Heart left ventricle (tissue), 16 donors: Measurements from ENCODE around the gene MCAM. TPM values are rescaled to one million over a fixed set of nuclear protein-coding genes. Genes with fewer than 3 reads are reported as not detected.

Experiments used
- ATAC-seq, 4 donors: fragments of 200-7000 bp; cut with Tn5 transposase; one replicate each; pipeline ENCODE4 v1.9.1; 2020 to 2022; ENCODE audit warnings: moderate library complexity in 4 of 4, mild to moderate bottlenecking in 3 of 4, moderate number of reproducible peaks in 1 of 4
- DNase-seq, 5 donors: peaks; one replicate each; pipeline ENCODE4 v3.0.0-alpha.2; 2020
- H3K27ac ChIP-seq, 12 donors: fragments of 200-600 bp; sonication (generic) in 4 of 12; one replicate each; pipeline versions ENCODE4 v1.5.0 to v1.8.0; 2016 to 2022; ENCODE audit warnings: mild to moderate bottlenecking in 2 of 12
- H3K27me3 ChIP-seq, 9 donors: fragments of 200-600 bp; sonication (generic) in 2 of 9; one replicate each; pipeline versions ENCODE4 v1.5.1 to v1.8.0; 2016 to 2022; ENCODE audit warnings: mild to moderate bottlenecking in 3 of 9
- H3K36me3 ChIP-seq, 9 donors: fragments of 200-600 bp; sonication (generic) in 2 of 9; one replicate each; pipeline versions ENCODE4 v1.5.0 to v1.8.0; 2018 to 2022; ENCODE audit warnings: mild to moderate bottlenecking in 2 of 9
- H3K4me1 ChIP-seq, 12 donors: fragments of 200-600 bp; sonication (generic) in 4 of 12; one replicate each; pipeline versions ENCODE4 v1.5.0 to v1.8.0; 2016 to 2022; ENCODE audit warnings: mild to moderate bottlenecking in 3 of 12
- H3K4me3 ChIP-seq, 12 donors: fragments of 200-600 bp; sonication (generic) in 4 of 12; one replicate each; pipeline versions ENCODE4 v1.5.0 to v1.8.0; 2017 to 2022; ENCODE audit warnings: mild to moderate bottlenecking in 9 of 12, moderate library complexity in 4 of 12
- H3K9me3 ChIP-seq, 12 donors: fragments of 200-600 bp; sonication (generic) in 4 of 12; one replicate each; pipeline versions ENCODE4 v1.5.0 to v1.8.0; 2016 to 2022; ENCODE audit warnings: mild to moderate bottlenecking in 1 of 12
- POLR2A ChIP-seq, 2 donors: fragments of 450-650 bp; IDR thresholded peaks; one replicate each; pipeline ENCODE4 v1.6.1; 2017; ENCODE audit warnings: antibody characterized with exemption in 2 of 2, mild to moderate bottlenecking in 2 of 2, moderate library complexity in 2 of 2
- WGBS, 4 donors: extraction: QIAGEN DNeasy Blood & Tissue Kit in 2 of 4; methylation state at CpG; one replicate each; pipeline versions ENCODE4 v1.1.5 to v1.1.7; 2013 to 2018; 5-methylcytosine and 5-hydroxymethylcytosine counted together
- intact Hi-C, 10 donors: fragments of 100-400 bp; cut with DNase I; formaldehyde crosslinking; loops; one replicate each; pipeline versions ENCODE4 v1.11.1 to v1.14.2; 2022
- polyA plus RNA-seq, 2 donors: library from polyadenylated mRNA; stranded (reverse); fragments of 200-250 nt; gene quantifications; one replicate each; pipeline ENCODE4 v1.2.3, GENCODE V29; 2013
- total RNA-seq, 9 donors: library from RNA; depleted of rRNA in 2 of 9; stranded (reverse); fragments of >200 nt in 2 of 9; fragmentation: NEBNext Ultra II Directional in 3 of 9; extraction: Animal tissue kit (Norgen Biotek cat#: 25700) in 3 of 9; gene quantifications; one replicate each; pipeline versions ENCODE4 v1.1.0 to v1.2.4, GENCODE V29; 2016 to 2023
- TF ChIP-seq, protein P1 (sequence below), 12 donors: fragments of 200-600 bp; sonication (generic) in 4 of 12; IDR thresholded peaks; one replicate each; pipeline versions ENCODE4 v1.5.0 to v1.8.0; 2018 to 2022; ENCODE audit warnings: antibody characterized with exemption in 12 of 12, mild to moderate bottlenecking in 5 of 12
- donor health status: ischemic (EF 13 %, LVEDD 7.1; RV severe dilation, severe dysfunction).
- donor health status: healthy with polysubstance abuse.
- donor health status: DM: no; HTN: yes; CAD: no.
- donor health status: DM: no; HTN: no; CAD: no.
- donor health status: ischemic (EF 25% LVEDD 6.9; RV normal size, moderate dysfunction).
- donor health status: ischemic (EF 25% LVEDD 5.7; RV mildly dilated, moderate dysfunction).
- donor health status: healthy.
- donor health status: DM: yes; HTN: yes; CAD: no.
- donor health status: ischemic (EF 35%, LVEDD 5.7; RV mildly dilated, moderate dysfunction).
- donor health status: nonischemic (EF 11% LVEDD 7.7; RV severe dilation, severe dysfunction).
- donor health status: DM: yes; HTN: yes; CAD: no.
- donor health status: PGD.
- donor health status: ischemic (EF 29% LVEDD 5.4; RV normal size, mild dysfunction).
- donor health status: nonischemic (EF 23%, LVEDD 6.1; RV moderate dilation, normal function).

MCAM gene
- total and polyA plus RNA-seq, 11 donors = 31.9 to 380 (median 108) TPM

DNA sequence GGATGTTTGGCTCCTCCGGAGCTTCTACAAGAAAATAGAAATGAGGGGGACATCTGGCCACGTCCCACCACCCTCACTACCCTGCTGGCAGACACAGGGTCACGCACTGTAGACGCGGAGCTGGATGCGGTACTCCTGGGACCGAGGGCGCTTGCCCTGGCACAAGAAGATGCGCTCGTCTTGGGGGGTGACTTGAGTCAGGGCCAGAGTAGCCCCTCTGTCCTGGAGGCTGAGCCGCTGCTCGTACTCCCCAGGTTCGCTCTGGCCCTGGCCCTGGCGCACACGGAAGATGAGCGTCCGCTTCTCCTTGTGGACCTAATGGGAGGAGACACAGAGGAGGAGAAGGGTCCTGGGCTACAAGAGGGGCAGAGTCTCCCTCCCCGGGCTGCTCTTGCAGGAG, 2.2 kb downstream of the MCAM start:
- Histone ChIP-seq H3K4me3 (peak overlapping the region in 11 of 12 donors; percentile 6 to 86 (median 74)), H3K27ac (peak overlapping the region in 11 of 12 donors; percentile 86 to 99 (median 95)), H3K27me3 (peaks cover 0 to 33% (median 0%) of the 10 kb centered on the region in 9 donors), H3K36me3 (peaks cover 0 to 53% (median 33%) of the 10 kb centered on the region in 9 donors), H3K4me1 (peaks cover 0 to 59% (median 38%) of the 10 kb centered on the region in 12 donors), H3K9me3 (no peaks in the 10 kb centered on the region)
- 71 to 85% (median 78%) methylated on average over 14 to 18 of the region's 18 CpGs for WGBS, 4 donors
- intact Hi-C loops = loop anchor here in 3 of 10 donors (5.0 to 10.0 kb wide), 3 partner anchors 167 to 212 kb away; partner anchors contain the start of genes ABCG4 (in 1 of the 3) and DPAGT1 (in 1 of the 3)
- ATAC-seq (no peak), DNase-seq (no peak)
- no peak for TF ChIP-seq POLR2A (IDR thresholded peaks at IDR 0.05)
- TF ChIP-seq, protein P1, sequence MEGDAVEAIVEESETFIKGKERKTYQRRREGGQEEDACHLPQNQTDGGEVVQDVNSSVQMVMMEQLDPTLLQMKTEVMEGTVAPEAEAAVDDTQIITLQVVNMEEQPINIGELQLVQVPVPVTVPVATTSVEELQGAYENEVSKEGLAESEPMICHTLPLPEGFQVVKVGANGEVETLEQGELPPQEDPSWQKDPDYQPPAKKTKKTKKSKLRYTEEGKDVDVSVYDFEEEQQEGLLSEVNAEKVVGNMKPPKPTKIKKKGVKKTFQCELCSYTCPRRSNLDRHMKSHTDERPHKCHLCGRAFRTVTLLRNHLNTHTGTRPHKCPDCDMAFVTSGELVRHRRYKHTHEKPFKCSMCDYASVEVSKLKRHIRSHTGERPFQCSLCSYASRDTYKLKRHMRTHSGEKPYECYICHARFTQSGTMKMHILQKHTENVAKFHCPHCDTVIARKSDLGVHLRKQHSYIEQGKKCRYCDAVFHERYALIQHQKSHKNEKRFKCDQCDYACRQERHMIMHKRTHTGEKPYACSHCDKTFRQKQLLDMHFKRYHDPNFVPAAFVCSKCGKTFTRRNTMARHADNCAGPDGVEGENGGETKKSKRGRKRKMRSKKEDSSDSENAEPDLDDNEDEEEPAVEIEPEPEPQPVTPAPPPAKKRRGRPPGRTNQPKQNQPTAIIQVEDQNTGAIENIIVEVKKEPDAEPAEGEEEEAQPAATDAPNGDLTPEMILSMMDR (IDR thresholded peaks at IDR 0.05) = no peak

GRCh38 chr11:119310682-119311052, 6.3 kb downstream of the MCAM start:
- peak in 1 of 4 donors; percentile 10 for ATAC-seq

GRCh38 chr11:119309953-119310681, 6.8 kb downstream of the MCAM start:
- no peak for ATAC-seq
- no peak for DNase-seq
- 79 to 82% (median 82%) methylated on average over 17 of the region's 17 CpGs for WGBS, 4 donors
- no peak for TF ChIP-seq POLR2A (IDR thresholded peaks at IDR 0.05)
- TF ChIP-seq, protein P1 (IDR thresholded peaks at IDR 0.05) = no peak
- Histone ChIP-seq H3K4me3 (no peak overlapping the region), H3K36me3 (peaks cover 0 to 89% (median 73%) of the 10 kb centered on the region in 9 donors), H3K4me1 (peaks cover 0 to 17% (median 8%) of the 10 kb centered on the region in 12 donors), H3K27me3 (peaks cover 0 to 7% (median 0%) of the 10 kb centered on the region in 9 donors), H3K27ac (peak overlapping the region in 2 of 12 donors; percentile 33 to 34), H3K9me3 (no peaks in the 10 kb centered on the region)
- intact Hi-C loops = loop anchor here in 1 of 10 donors (10.0 kb wide), 1 partner anchor 195 kb away; no protein-coding TSS in a partner anchor

More at GRCh38 chr11:119310682-119311052, 6.3 kb downstream of the MCAM start:
- H3K4me1 ChIP-seq = peaks cover 0 to 22% (median 12%) of the 10 kb centered on the region in 12 donors
- H3K36me3 ChIP-seq = peaks cover 0 to 89% (median 70%) of the 10 kb centered on the region in 9 donors
- DNase-seq = peak in 1 of 5 donors; percentile 64
- H3K27me3 ChIP-seq = peaks cover 0 to 12% (median 0%) of the 10 kb centered on the region in 9 donors
- WGBS, 4 donors = 55 to 80% (median 75%) methylated on average over 13 to 20 of the region's 20 CpGs
- peak overlapping the region in 4 of 12 donors; percentile 9 to 43 (median 34) for H3K27ac ChIP-seq
- TF ChIP-seq, protein P1 (IDR thresholded peaks at IDR 0.05) = no peak
- TF ChIP-seq POLR2A (IDR thresholded peaks at IDR 0.05) = no peak
- H3K4me3 ChIP-seq = no peak overlapping the region
- H3K9me3 ChIP-seq = no peaks in the 10 kb centered on the region
- intact Hi-C loops = loop anchor here in 1 of 10 donors (10.0 kb wide), 1 partner anchor 196 kb away; no protein-coding TSS in a partner anchor

DNA sequence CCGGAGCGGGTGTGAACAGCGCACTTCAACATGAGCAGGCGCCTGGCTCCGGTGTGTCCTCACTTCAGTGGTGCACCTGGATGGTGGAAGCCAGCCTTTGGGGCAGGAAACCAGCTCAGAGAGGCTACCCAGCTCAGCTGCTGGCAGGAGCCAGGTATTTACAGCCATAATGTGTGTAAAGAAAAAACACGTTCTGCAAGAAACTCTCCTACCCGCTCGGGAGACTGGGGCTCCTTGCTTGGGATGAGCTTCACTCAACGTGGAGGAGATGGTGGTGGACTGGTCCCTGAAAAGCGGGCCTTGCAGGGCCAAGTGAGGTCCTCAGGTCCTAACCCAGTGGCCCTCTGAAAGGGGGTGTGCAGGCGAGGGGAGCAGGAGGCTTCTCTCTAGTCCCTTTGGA, 7.5 kb downstream of the MCAM start:
- H3K4me1 ChIP-seq = peaks cover 0 to 10% (median 5%) of the 10 kb centered on the region in 12 donors
- H3K27me3 ChIP-seq = no peaks in the 10 kb centered on the region
- no peaks in the 10 kb centered on the region for H3K9me3 ChIP-seq
- 85 to 90% (median 88%) methylated on average over 11 of the region's 11 CpGs for WGBS, 4 donors
- intact Hi-C loops = no loop called here
- ATAC-seq = no peak
- H3K36me3 ChIP-seq = peaks cover 0 to 89% (median 68%) of the 10 kb centered on the region in 9 donors
- TF ChIP-seq, protein P1 (IDR thresholded peaks at IDR 0.05) = no peak
- TF ChIP-seq POLR2A (IDR thresholded peaks at IDR 0.05) = no peak
- DNase-seq = no peak
- H3K27ac ChIP-seq = peak overlapping the region in 1 of 12 donors; percentile 53
- no peak overlapping the region for H3K4me3 ChIP-seq
